Measurements from ENCODE around the gene GJB1. TPM values are rescaled to one million over a fixed set of nuclear protein-coding genes. Genes with fewer than 3 reads are reported as not detected.
A peak's percentile ranks its signal among the peaks of the same experiment; 100 is the strongest.

The GJB1 gene
- polyA plus RNA-seq, 1 donor from 2014 or later = not detected

GRCh38 chrX:71181558-71181909 is 41.5 kb upstream of the GJB1 start:
- peak overlapping the region; percentile 66 for H3K4me3 ChIP-seq (ENCODE audit: low read length)
- no peak for TF ChIP-seq RAD21 (conservative IDR thresholded peaks at IDR 0.05)
- TF ChIP-seq REST (IDR thresholded peaks at IDR 0.05; ENCODE audit: borderline replicate concordance) = no peak
- TF ChIP-seq SMC3 (conservative IDR thresholded peaks at IDR 0.05; ENCODE audit: poor library complexity) = no peak
- no peak for TF ChIP-seq CTCF (IDR thresholded peaks at IDR 0.05; ENCODE audit: poor library complexity, severe bottlenecking)
- TF ChIP-seq TAF1 (IDR thresholded peaks at IDR 0.05; ENCODE audit: low read depth) = no peak
- no peak for TF ChIP-seq EP300 (conservative IDR thresholded peaks at IDR 0.05; ENCODE audit: poor library complexity, severe bottlenecking)
- TF ChIP-seq POLR2AphosphoS5 (IDR thresholded peaks at IDR 0.05) = no peak
- peak overlapping the region; percentile 71 for H3K9ac ChIP-seq (ENCODE audit: low read length)

GRCh38 chrX:71181910-71182799 is 40.9 kb upstream of the GJB1 start:
- no peaks in the 10 kb centered on the region for H4K20me1 ChIP-seq (ENCODE audit: insufficient read depth)
- H3K9ac ChIP-seq (ENCODE audit: low read length) = peak overlapping the region; percentile 71
- H3F3A ChIP-seq (ENCODE audit: insufficient read depth, low read length, poor library complexity, severe bottlenecking) = no peaks in the 10 kb centered on the region
- H3K27me3 ChIP-seq (ENCODE audit: insufficient read depth, low read depth, low read length) = no peaks in the 10 kb centered on the region
- peak overlapping the region; percentile 66 for H3K4me3 ChIP-seq (ENCODE audit: low read length)
- TF ChIP-seq TAF1 (IDR thresholded peaks at IDR 0.05; ENCODE audit: low read depth) (peak; percentile 63), POLR2AphosphoS5 (IDR thresholded peaks at IDR 0.05) (peak; percentile 53), REST (IDR thresholded peaks at IDR 0.05; ENCODE audit: borderline replicate concordance) (peak; percentile 75), CTCF (IDR thresholded peaks at IDR 0.05; ENCODE audit: poor library complexity, severe bottlenecking) (no peak), MXI1 (conservative IDR thresholded peaks at IDR 0.05; ENCODE audit: poor library complexity, severe bottlenecking) (peak; percentile 83), RAD21 (conservative IDR thresholded peaks at IDR 0.05) (peak; percentile 14), EZH2 (IDR thresholded peaks at IDR 0.05; ENCODE audit: borderline replicate concordance, insufficient read depth, low read length, poor library complexity, severe bottlenecking) (no peak)
- peak overlapping the region; percentile 65 for H2AFZ ChIP-seq (ENCODE audit: low read depth, low read length)
- H3K9me2 ChIP-seq (ENCODE audit: insufficient read depth, low read length) = no peaks in the 10 kb centered on the region
- no peaks in the 10 kb centered on the region for H3K36me3 ChIP-seq (ENCODE audit: insufficient read depth, low read length)
- no peaks in the 10 kb centered on the region for H3K79me2 ChIP-seq (replicated peaks; ENCODE audit: insufficient read depth, low read length)
- no peaks in the 10 kb centered on the region for H3K9me3 ChIP-seq (ENCODE audit: low read length)
- no peak overlapping the region for H3K4me2 ChIP-seq (ENCODE audit: low read length)
- peak overlapping the region; percentile 91 for H3K27ac ChIP-seq (ENCODE audit: low read length)

More at GRCh38 chrX:71181558-71181909, 41.5 kb upstream of the GJB1 start:
- Histone ChIP-seq H3K9me2 (ENCODE audit: insufficient read depth, low read length) (no peaks in the 10 kb centered on the region), H3K27me3 (ENCODE audit: insufficient read depth, low read depth, low read length) (no peaks in the 10 kb centered on the region), H4K20me1 (ENCODE audit: insufficient read depth) (no peaks in the 10 kb centered on the region), H3K4me2 (ENCODE audit: low read length) (no peak overlapping the region), H3K9me3 (ENCODE audit: low read length) (no peaks in the 10 kb centered on the region), H3K27ac (ENCODE audit: low read length) (peak overlapping the region; percentile 91), H3K79me2 (replicated peaks; ENCODE audit: insufficient read depth, low read length) (no peaks in the 10 kb centered on the region), H2AFZ (ENCODE audit: low read depth, low read length) (peak overlapping the region; percentile 65), H3K36me3 (ENCODE audit: insufficient read depth, low read length) (no peaks in the 10 kb centered on the region), H3F3A (ENCODE audit: insufficient read depth, low read length, poor library complexity, severe bottlenecking) (no peaks in the 10 kb centered on the region)
